Peyer's patch (tissue), 4 donors: Measurements from ENCODE around the gene C13orf42.
"Not testable (repeated sequence)": the region's sequence is repeated elsewhere in the genome, so short reads cannot be mapped to it uniquely, and the experiment has no call there.

ENCODE experiments used
- CTCF ChIP-seq, 6 experiments: fragments of 450-650 bp in 4 of 6; fragments of 200-600 bp in 2 of 6; sonication (generic) in 1 of 6; IDR thresholded peaks; one replicate each; pipeline ENCODE4 v1.5.1; 2017 to 2019; ENCODE audit warnings: antibody characterized with exemption in 6 of 6, mild to moderate bottlenecking in 3 of 6, moderate library complexity in 1 of 6
- POLR2A ChIP-seq, 2 donors: fragments of 450-650 bp; IDR thresholded peaks; one replicate each; pipeline ENCODE4 v1.5.1; 2017; ENCODE audit warnings: antibody characterized with exemption in 2 of 2, mild to moderate bottlenecking in 2 of 2, moderate library complexity in 2 of 2

- TF ChIP-seq CTCF (IDR thresholded peaks at IDR 0.05), result peak in 4 of 6 experiments; percentile 13 to 35 (median 22)
- not testable (repeated sequence) for TF ChIP-seq POLR2A (IDR thresholded peaks at IDR 0.05)
Measured at GRCh38 chr13:51120873-51121272, 9.8 kb upstream of the C13orf42 start.
